GM19467 (cell line): ENCODE data around the gene COL5A1.

Experiments
- ATAC-seq: cut with Tn5 transposase; IDR thresholded peaks from one replicate; pipeline ENCODE4 v1.9.1; 2021; ENCODE audit warnings: mild to moderate bottlenecking, moderate library complexity; ENCODE audit not compliant: unreplicated experiment

Gene COL5A1

DNA sequence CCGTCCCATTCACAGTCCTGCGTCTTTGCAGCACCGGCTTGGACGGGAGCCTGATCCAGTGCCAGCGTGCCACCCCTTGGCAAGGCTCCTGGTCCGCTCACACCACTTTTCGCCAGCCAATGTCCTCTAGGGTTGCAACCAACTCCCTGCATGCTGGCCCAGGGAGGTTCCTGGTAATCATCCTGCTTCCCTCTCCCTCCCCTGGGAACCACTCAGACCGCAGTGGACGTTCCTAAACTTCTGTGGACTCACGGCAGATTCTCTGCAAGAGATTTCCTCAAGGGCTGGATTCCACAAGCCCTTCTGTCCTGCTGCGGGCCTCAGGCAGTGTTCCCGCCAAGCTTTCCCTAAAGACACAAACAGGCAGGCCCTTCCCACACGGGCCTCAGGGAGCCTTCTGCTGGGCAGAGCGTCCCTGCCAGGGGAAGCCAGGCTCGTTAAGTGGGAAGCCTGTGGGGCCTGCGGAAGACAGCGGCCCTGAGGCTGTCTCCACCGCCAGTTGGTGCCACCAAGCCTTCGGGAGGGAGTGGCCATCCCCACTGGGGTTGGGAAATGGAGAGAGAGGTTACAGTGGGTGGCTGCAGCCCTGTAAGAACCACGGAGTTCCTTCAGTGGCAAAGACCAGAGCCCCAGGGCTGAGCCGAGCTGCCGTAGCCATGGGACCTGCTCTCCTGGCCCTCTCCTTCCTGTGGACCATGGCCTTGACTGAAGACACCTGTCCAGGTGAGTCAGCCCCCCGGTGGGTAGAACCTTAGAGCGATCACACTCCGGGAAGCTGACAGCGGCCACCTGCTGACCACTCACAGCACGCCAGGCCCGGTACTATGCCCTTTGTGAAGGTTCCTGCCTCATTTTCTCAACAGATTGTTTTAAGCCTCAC, 222.6 kb downstream of the COL5A1 start:
- ATAC-seq = no peak

DNA sequence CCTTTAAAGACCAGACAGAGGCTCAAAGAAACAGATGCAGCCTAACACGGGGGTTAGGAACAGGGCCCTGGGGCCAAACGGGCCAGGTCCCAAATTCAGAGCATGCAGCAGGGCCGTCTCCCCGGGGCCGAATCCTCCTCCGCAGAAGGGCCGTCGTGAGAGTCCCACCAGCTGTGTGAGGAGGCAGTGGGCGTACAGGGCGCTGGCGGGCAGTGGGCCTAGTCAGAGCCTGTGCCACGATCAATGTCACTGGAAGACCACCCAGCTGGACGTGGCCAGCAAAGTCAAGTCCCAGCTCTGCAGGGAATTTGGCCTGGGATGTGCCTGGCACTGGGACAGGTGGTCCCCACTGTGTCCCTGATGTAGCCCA, 223.2 kb downstream of the COL5A1 start:
- ATAC-seq = no peak

DNA sequence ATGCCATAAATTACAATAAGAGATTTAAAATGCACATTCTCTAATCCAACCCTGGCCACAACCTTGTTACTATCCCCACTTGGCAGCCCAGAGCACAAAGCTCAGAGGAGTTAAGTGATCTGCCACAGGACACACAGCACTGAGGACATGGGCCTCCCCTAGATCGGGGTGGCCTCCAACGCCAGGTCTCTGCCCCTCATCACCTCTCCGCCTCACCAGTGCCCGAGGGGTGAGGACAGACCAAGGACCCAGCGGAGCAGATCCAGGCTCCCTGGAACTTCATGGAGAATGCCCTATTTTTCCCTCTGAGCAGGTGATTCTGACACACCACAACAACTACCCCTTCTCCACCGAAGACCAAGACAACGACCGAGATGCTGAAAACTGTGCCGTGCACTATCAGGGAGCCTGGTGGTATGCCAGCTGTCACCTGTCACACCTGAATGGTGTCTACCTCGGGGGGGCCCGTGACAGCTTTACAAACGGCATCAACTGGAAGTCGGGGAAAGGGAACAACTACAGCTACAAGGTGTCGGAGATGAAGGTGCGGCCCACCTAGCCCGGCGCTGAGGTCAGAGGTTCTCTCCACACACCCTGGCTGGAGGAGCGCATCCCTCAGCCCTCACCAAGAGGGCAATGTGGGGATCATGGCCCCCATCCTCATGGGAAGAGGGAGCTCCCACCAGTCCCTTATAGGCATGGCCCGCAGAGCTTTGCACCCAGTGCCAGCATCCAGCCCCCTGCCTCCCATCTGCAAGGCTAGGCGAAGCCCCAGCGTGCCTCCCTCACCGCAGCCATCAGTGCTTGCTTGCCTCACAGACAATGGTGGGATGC, 226.5 kb downstream of the COL5A1 start:
- no peak for ATAC-seq

DNA sequence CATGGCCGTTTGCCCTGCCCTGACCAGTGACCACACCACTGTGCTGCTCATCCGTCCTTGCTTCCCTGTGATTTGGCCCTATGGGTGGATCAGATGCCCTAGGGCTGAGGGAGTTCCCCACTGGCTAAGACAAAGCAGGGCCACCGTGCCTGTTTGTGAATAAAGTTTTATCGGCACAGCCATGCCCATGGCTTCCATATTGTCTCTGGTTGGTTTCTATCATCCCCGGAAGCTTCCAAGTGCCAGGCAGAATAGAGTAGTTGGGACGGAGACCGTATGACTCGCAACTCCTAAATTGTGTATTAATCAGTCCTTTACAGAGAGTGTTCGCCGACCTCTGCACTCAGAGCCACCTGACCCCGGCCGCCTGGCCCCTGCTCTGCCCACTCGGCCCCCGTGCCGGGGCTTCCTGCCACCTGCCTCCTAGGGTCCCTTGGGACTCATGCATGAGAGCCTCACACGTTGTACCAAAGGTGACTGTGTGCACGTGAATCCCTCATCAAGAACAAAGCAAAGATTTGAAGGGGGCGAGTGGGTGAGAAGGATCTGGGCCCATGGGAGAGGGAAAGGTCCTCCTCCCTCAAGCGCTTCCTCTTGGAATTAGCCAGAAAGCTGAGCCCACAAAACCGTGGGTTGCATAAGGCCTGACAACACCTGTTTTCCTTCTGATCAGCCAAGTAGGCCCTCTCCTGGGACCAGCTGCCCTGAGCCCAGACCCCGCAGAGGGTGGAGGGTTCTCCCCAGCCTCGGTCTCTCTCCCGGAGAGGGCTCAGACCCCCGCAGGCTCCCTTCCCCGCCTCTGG, 227.3 kb downstream of the COL5A1 start:
- ATAC-seq = no peak

DNA sequence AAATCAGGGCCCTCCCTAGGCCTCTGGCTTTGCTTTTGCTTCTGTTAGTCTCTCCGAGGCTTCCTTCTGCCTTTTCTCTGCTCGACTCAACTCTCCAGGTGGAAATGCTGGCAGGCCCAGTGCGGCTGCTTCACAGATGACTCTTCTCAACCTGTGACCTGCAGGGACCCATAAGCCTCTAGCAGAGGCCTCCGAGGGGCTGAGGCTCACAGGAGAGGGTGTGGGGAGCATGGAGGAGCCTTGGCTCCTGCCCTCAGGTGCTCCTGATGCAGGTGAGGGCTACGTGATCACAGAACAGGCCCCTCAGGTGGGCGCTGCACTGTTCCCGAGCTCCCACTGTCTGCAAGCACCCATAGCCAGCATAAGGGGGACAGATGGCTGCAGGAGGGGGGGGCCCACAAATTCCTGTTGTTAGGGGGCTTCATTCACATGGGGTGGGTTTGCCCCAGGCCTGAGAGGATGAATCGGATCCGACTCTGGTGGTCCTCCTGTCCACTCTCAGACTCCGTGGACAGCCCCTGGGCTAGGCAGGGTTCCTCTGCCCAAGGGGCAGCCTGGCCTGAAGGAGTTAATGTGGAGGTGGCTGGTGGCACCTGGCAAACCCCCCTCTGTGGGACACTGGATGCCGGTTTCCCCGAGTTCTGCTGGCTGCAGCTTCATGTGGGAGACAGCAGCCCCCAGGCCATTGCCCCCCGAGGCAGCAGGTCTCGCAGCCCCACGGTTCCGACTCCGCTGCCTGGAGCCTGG, 228.1 kb downstream of the COL5A1 start:
- ATAC-seq = no peak

DNA sequence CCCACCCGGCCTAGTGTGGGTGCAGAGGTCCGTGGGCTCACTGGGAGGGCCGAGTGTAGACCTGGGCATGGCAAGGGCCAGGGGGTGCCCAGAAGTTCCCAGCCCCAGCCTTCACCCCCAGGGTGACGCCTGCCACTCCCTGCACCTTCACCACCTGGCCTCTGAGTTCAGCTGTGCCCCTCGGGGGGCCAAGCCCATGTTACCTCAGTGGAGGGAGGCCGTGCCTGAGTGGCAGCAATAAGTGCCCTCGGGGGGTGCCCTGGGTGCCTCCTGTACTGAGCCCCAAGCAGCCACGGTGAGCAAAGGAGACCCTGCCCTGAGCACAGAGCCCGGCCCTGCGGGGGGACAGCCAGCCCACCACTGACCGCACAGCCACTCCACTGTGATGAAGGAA, 228.7 kb downstream of the COL5A1 start:
- ATAC-seq = no peak

DNA sequence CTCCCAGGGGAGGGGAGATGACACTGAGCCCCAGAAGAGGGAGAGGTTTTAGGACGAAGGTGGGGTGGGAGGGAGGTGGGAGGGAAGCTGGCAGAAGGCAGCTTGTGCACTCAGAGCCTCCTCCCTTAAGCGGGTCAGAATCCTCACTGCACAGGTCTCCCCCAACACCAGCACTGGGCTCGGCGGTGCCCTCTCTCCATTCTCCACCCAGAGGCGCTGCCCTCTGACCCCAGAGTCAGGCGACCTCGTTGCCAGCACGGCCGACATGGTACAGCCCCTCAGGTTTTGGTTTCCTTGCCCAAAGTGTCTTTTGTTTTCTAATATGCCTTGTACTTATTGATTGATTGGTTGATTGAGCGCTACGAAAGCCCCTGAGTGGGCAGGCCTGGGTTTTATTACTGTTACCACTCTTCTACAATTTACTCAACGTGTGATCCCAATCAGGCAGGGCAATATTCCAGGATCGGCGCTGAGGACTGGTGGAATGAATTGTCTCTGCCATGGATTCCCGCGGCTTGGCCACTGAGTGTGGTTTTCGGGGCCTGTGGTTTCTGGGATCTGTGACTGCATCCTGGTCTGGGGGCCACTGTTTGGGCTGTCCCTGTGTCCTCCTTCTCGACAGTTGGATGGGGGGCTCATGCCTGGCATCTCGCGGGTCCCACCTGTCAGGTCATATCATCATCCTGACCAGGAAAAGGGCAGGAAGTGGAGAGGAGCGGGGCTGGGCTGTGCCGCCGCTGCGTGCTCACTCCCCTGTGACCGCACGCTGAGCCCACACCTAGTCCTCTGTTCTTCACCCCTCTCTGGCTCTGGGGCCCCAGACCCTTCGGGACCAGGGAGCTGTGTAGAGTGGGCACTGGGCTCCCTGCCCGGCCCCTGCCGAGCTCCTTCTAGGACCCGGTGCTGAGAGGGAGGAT, 229.4 kb downstream of the COL5A1 start:
- no peak for ATAC-seq

DNA sequence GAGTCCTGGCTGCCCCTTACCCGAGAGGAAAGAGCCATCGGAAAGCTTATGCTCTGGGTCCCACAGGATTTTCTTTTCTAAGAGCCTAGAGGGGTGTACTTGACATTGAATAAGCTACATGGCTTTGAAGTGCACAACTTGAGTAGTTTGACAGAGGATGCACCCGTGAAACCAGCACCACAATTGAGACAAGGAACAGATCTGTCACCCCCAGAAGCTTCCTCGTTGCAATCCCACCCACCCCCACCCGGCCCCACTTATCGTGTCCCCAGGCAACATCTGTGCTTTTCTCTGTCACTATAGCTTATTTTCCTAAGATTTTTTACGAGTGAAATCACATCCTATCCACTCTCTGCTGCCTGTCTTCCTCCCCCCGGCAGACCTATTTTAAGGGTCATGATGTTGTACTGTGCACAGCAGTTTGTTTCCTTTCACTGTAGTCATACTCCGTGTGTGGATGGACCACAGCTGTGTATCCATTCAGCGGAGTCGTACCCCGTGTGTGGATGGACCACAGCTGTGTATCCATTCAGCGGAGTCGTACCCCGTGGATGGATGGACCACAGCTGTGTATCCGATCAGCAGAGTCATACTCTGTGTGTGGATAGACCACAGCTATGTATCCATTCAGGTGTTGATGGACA, 230.2 kb downstream of the COL5A1 start:
- no peak for ATAC-seq

DNA sequence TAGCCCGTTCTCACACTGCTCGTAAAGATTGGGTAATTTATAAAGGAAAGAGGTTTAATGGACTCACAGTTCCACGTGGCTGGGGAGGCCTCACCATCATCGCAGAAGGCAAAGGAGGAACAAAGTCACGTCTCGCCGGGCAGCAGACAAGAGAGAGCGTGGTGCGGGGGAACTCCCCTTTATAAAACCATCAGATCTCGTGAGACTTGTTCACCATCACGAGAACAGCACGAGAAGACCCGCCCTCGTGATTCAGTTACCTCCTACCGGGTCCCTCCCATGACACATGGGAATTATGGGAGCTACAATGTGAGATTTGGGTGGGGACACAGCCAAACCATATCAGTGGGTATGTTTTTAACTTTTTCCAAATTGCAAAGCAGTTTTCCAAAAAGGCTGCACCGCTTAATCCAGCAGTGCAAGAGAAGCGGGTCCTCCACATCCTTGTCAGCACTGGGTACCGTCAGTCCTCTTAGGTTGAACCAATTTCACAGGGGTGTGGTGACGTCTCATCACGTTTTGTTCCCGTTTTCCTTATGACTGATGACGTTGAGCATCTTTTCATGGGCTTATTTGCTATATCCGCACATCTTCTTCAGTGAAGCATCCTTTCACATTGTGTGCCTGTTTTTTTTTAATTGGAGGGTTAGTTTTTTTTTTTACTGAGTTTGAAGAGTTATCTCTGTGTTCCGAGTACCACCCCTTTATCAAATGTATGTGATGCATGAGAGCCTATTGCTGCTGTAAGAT, 231.1 kb downstream of the COL5A1 start:
- no peak for ATAC-seq

DNA sequence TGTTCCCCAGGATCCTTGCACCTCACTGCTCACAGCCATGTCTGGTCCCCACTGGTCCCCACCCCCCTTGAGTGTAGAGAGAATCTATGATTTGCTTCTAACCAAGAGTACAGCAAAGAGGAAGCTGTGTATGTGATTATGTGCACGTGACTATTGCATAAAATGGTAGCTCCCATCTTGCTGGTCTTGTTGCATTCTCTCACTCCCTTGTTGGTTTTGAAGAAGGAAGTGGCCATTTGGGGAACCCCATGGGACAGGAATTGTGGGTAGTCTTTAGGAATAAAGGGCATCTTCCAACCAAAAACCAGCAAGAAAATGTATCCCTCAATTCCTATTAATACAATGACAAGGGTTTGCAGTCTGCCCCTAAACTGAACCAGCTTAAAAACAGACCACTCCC, 233.8 kb downstream of the COL5A1 start:
- no peak for ATAC-seq

DNA sequence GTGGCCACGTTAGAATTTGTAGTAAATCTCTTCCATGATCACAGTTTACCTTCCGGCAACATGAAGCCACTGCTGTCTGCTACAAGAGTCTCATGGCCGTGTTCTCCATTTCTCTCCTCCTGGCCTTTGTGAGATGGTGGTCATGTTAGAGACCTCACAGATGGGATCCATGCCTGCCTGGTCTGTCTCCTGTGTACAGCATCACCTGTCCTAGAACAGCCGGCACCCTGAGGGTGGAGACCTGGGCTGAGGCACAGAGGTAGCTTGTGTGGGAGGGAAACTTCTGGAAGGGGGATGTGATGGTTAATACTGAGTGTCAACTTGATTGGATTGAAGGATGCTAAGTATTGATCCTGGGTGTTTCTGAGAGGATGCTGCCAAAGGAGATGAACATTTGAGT, 235.9 kb downstream of the COL5A1 start:
- ATAC-seq = no peak

DNA sequence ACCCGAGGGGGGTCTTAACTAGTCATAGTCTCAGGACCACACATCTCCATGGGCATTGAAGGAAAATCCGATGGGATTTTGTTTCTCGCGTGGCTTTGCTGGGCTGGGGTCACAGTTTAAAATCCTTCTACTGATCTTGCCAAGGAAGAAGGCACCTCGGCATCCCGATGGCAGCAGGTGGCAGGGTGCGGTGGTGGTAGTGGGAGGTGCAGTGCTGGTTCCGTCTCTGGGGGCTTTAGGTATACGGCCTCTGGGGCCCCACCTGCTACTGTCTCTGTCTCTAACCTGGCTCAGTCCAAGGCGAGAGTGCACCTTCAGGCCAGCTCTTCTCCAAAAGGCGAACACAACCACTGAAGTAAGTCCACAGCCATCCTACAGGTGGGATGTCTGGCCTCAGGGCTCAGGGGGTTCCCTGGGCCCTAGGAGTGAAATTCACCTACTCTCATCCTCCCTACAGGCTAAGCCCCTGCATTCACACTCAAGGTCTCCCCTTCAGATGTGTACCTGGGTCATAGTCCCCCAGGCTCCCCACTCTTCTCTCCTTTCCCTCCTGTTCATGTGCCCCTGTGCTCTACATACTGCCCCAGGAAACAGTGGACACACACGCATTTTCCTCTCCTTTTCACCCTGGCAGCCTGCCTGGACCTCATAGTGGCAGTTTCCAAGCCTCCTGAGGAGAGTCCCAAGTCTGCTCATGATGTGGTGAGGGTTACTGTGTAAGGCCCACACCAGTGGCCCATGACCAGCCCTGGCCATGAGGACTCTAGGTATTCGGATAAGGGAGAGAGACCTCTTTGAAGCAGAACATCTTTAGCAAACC, 238.3 kb downstream of the COL5A1 start:
- ATAC-seq = no peak

DNA sequence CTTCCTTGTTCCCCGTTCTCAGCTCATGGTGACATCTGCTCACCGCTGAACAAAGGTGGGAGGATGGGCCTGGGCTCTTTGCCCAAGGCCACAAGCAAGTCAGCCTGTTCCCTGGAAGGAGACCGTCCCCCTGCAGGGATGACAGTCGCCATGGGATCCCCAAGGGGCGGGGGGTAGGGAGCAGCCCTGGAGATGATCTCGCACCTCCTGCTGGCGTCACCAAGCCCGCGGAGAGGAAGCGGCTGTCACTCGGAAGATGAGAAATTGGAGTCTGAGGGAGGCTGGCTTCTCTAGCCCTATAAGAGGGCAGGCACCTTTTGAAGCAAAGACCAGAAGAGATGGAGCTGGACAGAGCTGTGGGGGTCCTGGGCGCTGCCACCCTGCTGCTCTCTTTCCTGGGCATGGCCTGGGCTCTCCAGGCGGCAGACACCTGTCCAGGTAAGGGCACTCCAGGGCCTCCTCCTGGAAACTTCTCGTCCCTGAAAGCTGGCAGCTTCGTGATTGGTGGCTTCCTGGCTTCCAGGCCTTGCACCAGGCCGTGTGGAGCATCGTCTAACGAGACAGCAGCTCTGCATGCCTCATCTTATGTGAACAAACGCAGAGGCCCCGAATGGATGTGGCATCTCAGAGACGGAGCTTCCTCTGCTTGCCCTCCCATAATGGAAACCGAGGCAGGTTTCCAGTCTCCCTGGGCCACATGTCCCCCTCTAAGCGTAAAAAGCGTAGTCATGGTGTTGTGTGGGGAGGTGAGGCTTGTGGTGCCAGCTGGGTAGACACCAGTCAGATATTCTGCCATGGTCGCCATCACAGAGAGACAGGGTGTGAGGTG, 239.1 kb downstream of the COL5A1 start, which contains the start of gene FCN2:
TSS of gene FCN2 (plus strand) at position 327 of the 829 bp plus-strand sequence. CDS start at position 339, 12 bp downstream.
- no peak for ATAC-seq

DNA sequence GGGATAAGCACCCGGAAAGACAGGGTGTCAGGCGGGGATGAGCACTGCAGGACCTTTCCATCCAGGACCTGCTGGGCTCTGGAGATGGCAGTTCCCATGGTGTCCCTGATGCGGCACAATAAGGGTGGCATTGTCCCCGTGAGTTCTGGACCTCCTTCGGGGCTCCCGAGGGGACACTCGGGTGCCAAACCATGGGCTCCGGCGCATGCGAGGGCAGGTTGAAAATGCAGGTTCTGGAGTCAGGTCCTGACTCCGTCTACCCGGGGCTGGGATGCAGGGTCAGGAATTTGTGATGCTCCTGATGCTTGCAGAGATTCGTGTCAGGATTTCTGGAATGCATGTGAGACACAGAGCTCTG, 239.7 kb downstream of the COL5A1 start:
- ATAC-seq = no peak

DNA sequence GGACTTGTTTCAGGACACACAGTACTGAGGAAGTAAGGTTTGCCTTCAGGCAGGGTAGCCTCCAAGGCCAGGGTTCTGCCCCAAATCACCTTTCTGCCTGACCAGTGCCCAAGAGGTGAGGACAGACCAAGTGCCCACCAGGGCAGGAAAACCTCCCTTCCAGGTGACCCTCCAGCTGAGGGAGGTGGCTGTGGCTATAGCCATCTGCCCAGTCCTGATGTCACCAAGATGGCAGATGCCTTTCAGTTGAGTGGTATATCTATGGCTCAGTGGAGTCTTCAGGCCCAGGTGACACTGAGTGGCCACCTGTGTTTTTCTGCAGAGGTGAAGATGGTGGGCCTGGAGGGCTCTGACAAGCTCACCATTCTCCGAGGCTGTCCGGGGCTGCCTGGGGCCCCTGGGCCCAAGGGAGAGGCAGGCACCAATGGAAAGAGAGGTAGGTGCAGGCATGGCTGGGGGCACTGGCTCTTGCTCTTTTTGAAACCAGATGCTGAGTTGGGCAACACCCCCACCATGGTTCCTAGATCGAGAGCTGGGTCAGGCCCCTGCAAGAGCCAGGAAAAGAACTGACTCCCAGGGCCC, 240.7 kb downstream of the COL5A1 start:
- ATAC-seq = no peak
